GM23248 (cell line): Measurements from ENCODE around the gene OR4L1.

Source experiments
- EZH2 ChIP-seq: fragments of 200-600 bp; sonication (generic); IDR thresholded peaks from 2 replicates; pipeline ENCODE4 v1.6.1; 2018; ENCODE audit warnings: antibody characterized with exemption, mild to moderate bottlenecking; ENCODE audit not compliant: insufficient read depth, poor library complexity, severe bottlenecking
- EZH2phosphoT487 ChIP-seq: fragments of 200-600 bp; sonication (generic); IDR thresholded peaks from 2 replicates; pipeline ENCODE4 v1.6.1; 2018; ENCODE audit warnings: antibody characterized with exemption, moderate library complexity, mild to moderate bottlenecking, low read depth; ENCODE audit not compliant: insufficient read depth

DNA sequence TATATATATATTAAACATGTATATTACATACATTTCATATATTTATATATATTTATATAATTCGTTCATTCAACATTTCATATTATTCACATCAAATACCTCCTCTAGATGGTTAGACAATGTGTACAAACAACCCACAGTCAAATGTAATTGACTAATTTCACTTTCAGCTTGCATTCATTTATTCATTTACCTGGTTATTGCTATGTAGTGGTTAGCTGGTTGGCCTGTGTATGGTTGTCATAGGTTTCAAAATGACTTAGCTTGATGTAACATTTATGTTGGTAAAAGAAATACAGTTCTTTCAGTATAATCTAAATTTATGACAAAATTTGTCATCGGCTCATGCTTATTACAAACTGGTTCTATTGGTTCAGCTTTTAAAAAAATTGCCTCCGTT is 24.4 kb upstream of the OR4L1 start:
- no peak for TF ChIP-seq EZH2
- TF ChIP-seq EZH2phosphoT487 = no peak
